ENCODE data around the gene FAM89A.
"Not testable (repeated sequence)": the region's sequence is repeated elsewhere in the genome, so short reads cannot be mapped to it uniquely, and the experiment has no call there.

The FAM89A gene

GRCh38 chr1:231049121-231049979 lies 9.3 kb upstream of the FAM89A start:
- in situ Hi-C loops (cut with MboI; ENCODE audit: low sequenced_read_pairs) = no loop called here
- Histone ChIP-seq H3K4me3 (no peak overlapping the region), H3K27me3 (ENCODE audit: low read depth) (peaks cover 8% of the 10 kb centered on the region), H3K36me3 (replicated peaks) (no peaks in the 10 kb centered on the region), H3K4me1 (peaks cover 4% of the 10 kb centered on the region; the same call in 1 of the 2 replicates), H3K9me3 (no peaks in the 10 kb centered on the region; the same call in 1 of the 2 replicates)
- no peak for DNase-seq (ENCODE audit: low spot score in 2 of 2)

DNA sequence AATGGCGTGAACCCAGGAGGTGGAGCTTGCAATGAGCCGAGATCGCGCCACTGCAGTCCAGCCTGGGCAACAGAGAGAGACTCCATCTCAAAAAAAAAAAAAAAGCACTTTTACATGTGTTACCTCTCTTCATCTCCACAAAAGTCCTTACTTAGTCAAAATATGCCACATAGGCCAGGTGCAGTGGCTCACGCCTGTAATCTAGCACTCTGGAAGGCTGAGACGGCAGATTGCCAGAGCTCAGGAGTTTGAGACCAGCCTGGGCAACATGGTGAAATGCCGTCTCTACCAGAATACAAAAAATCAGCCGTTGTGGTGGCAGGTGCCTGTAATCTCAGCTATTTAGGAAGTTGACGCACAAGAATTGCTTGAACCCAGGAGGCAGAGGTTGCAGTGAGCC lies 8.4 kb upstream of the FAM89A start:
- H3K4me3 ChIP-seq; in situ Hi-C loops (cut with MboI; ENCODE audit: low sequenced_read_pairs); H3K9me3 ChIP-seq; H3K36me3 ChIP-seq (replicated peaks); DNase-seq (ENCODE audit: low spot score in 2 of 2); H3K4me1 ChIP-seq; H3K27me3 ChIP-seq (ENCODE audit: low read depth): not testable (repeated sequence)

- H3K4me3 ChIP-seq; H3K36me3 ChIP-seq (replicated peaks); in situ Hi-C loops (cut with MboI; ENCODE audit: low sequenced_read_pairs); H3K4me1 ChIP-seq; H3K9me3 ChIP-seq; DNase-seq (ENCODE audit: low spot score in 2 of 2); H3K27me3 ChIP-seq (ENCODE audit: low read depth): not testable (repeated sequence)
These were observed 7.5 kb upstream of the FAM89A start for GRCh38 chr1:231047529-231047928.

- Histone ChIP-seq H3K4me3 (no peak overlapping the region), H3K9me3 (no peaks in the 10 kb centered on the region; the same call in 1 of the 2 replicates), H3K36me3 (replicated peaks) (no peaks in the 10 kb centered on the region), H3K4me1 (no peaks in the 10 kb centered on the region), H3K27me3 (ENCODE audit: low read depth) (peaks cover 8% of the 10 kb centered on the region)
- in situ Hi-C loops (cut with MboI; ENCODE audit: low sequenced_read_pairs) = no loop called here
- DNase-seq (ENCODE audit: low spot score in 2 of 2) = no peak
These were observed 6.8 kb upstream of the FAM89A start for GRCh38 chr1:231046730-231047395.

DNA sequence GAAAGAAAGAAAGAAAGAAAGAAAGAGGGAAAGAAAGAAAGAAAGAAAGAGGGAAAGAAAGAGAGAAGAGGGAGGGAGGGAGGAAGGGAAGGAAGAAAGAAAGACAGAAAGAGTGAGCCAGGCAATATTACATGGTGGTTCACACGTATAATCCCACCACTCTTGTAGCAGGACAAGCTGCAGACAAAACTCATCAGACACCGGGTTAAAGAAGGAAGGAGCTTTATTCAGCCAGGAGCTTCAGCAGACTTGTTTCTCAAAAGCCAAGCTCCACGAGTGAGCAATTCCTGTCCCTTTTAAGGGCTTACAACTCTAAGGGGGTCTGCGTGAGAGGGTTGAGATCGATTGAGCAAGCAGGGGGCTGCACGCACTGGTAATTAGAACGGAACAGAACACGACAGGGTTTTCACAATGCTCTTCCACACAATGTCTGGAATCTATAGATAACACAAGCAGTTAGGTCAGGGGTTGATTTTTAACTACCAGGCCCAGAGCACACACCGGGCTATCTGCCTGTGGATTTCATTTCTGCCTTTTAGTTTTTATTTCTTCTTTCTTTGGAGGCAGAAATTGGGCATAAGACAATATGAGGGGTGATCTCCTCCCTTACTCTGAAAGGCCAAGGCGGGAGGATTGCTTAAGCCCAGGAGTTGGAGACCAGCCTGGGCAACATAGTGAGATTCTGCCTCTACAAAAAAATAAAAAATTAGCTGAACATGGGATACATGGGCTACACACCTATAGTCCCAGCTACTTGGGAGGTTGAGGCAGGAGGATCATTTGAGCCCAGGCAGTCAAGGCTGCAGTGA lies 6.1 kb upstream of the FAM89A start:
- H3K27me3 ChIP-seq (ENCODE audit: low read depth); in situ Hi-C loops (cut with MboI; ENCODE audit: low sequenced_read_pairs): not testable (repeated sequence)

DNA sequence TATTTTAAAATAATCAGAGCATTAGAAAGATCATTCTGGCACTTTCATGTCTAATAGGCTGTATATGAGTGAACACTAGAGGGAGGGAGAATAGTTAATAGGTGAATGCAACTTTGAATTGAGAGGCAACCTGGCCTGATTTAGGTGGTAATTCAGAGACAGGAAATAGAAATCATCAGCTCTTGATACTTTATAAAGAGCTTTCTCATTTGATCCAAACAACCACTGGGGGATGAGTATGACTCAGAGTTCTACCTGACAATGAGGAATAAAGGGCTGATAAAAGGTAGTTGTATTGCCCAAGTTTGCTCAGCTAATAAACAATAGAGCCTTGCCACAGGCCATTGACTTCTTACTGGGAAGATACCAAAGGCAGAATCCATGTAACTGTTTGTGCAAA lies 5.2 kb upstream of the FAM89A start:
- in situ Hi-C loops (cut with MboI; ENCODE audit: low sequenced_read_pairs) = no loop called here
- H3K4me1 ChIP-seq = no peaks in the 10 kb centered on the region; the same call in 1 of the 2 replicates
- no peak for DNase-seq (ENCODE audit: low spot score in 2 of 2)

More for the DNA sequence above, 6.1 kb upstream of the FAM89A start:
- H3K4me1 ChIP-seq; H3K36me3 ChIP-seq (replicated peaks); DNase-seq (ENCODE audit: low spot score in 2 of 2); H3K4me3 ChIP-seq; H3K9me3 ChIP-seq: not testable (repeated sequence)

DNA sequence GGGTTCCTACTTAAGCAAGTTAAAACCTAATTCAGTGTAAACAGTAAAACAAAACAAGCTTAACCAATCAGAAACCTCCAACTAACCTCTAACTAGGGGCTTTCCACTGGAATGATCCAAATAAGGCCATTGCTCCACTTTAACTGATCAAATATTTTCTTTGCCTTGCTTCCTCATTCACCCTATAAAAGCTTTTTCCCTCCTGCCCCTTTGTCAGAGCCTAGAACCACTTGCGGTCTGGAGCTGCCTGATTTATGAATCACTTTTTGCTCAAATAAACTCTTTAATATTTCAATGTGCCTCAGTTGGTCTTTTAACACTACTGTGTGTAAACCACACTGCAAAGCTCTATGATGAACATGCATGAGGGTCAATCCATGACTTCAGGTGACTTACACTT lies 4.5 kb upstream of the FAM89A start:
- no peak for DNase-seq (ENCODE audit: low spot score in 2 of 2)
- peaks cover 8% of the 10 kb centered on the region for H3K27me3 ChIP-seq (ENCODE audit: low read depth)
- in situ Hi-C loops (cut with MboI; ENCODE audit: low sequenced_read_pairs) = no loop called here
- no peaks in the 10 kb centered on the region; the same call in 1 of the 2 replicates for H3K9me3 ChIP-seq
- H3K4me1 ChIP-seq = no peaks in the 10 kb centered on the region; the same call in 1 of the 2 replicates
- H3K36me3 ChIP-seq (replicated peaks) = no peaks in the 10 kb centered on the region
- H3K4me3 ChIP-seq = no peak overlapping the region

More for the DNA sequence above, 5.2 kb upstream of the FAM89A start:
- H3K4me3 ChIP-seq = no peak overlapping the region
- peaks cover 8% of the 10 kb centered on the region for H3K27me3 ChIP-seq (ENCODE audit: low read depth)
- no peaks in the 10 kb centered on the region for H3K36me3 ChIP-seq (replicated peaks)
- no peaks in the 10 kb centered on the region; the same call in 1 of the 2 replicates for H3K9me3 ChIP-seq

- H3K27me3 ChIP-seq (ENCODE audit: low read depth) = peaks cover 4% of the 10 kb centered on the region
- DNase-seq (ENCODE audit: low spot score in 2 of 2) = no peak
- H3K4me1 ChIP-seq = peaks cover 4% of the 10 kb centered on the region
- in situ Hi-C loops (cut with MboI; ENCODE audit: low sequenced_read_pairs) = no loop called here
- H3K9me3 ChIP-seq = no peaks in the 10 kb centered on the region; the same call in 1 of the 2 replicates
- H3K36me3 ChIP-seq (replicated peaks) = no peaks in the 10 kb centered on the region
- no peak overlapping the region for H3K4me3 ChIP-seq
These were observed 1.7 kb upstream of the FAM89A start for GRCh38 chr1:231041719-231042261.

DNA sequence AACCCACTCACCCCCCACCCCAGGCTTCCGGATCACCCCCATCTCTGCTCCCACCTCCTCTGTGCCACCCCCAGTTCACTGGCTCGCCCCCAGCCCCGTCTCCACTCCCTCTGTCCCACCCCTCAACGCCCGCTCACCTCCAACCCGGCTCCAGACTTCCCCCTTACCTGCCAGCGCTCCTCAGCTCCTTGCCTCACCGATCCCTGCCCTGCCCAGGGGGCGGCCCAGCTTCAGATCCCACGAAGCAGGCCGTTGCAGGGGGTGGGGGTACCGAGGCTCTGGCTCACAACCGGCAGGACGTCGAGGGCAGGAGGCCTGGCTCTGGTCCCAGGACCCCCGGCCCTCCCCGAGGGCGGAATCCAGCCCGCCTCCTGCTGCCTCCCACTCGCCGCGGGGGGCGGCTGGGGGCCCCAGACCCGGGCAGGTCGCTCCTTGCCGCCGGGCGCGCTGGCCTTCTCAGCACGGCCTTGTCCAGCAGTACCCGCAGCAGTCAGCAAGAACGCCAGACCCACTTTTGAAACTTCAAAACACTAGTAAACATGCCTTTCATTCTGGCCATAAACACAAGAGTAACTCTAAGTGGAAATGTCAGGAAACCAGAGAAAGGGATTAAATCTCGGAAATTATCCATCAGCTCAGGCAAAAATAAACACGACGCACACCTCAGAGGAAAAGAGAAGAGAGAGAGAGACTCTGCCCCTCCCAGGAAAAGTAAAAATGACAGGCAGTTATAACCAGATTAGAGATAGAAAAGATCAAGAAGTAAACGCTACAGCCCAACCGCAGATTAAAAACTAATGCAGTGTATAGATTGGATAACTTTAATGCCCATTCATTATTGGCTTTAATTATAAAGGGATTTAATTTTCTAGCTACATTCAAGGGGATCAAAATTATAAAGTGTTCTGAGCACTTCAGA lies 1.0 kb upstream of the FAM89A start:
- in situ Hi-C loops (cut with MboI; ENCODE audit: low sequenced_read_pairs) = no loop called here
- Histone ChIP-seq H3K4me3 (no peak overlapping the region), H3K9me3 (no peaks in the 10 kb centered on the region; the same call in 1 of the 2 replicates), H3K36me3 (replicated peaks) (no peaks in the 10 kb centered on the region), H3K27me3 (ENCODE audit: low read depth) (peaks cover 3% of the 10 kb centered on the region), H3K4me1 (peaks cover 4% of the 10 kb centered on the region)
- DNase-seq (ENCODE audit: low spot score in 2 of 2) = peak in 1 of 2 experiments; percentile 13

DNA sequence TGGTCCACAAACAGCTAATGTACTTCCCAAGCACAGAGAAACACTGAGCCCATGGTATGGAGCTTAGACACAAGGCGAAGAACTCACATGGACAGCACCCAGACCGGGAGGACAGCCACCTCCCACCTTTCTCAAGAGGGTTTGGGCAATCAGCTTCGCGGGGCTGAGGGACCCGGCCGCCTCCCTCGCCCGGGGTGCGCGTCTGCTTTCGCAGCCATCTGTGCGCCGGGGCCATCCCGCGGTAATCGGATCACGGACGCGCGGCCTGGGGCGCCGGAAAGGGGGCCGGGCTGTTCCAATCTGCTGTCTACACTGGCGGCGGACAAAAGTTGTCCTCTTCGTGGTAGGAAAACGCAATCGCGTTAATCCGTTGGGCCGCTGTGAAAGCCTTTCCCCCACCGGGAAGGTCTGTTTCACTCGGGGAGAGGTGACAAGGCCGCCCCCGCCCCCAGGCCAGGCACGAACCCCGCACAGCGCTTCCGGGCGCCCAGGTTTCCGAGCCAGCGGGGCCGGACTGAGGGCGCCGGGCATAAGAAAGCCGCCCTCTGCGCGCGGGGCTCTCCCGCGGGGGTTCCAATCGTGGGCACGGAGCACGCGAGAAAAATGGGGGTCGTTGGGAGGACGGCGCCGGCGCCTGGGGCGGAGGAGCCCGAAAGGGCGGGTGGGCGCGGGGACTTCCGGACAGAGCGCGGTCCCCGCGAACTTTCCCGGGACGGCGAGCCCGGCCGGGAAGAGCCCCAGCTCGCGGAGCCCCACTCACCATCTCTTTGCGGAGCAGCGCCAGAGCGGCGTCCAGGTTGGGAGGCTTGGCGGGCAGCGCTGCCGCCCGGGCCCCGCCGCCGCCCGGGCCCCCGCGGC lies 664 bp downstream of the FAM89A start:
- Histone ChIP-seq H3K9me3 (no peaks in the 10 kb centered on the region), H3K36me3 (replicated peaks) (no peaks in the 10 kb centered on the region), H3K4me1 (peaks cover 4% of the 10 kb centered on the region), H3K4me3 (peak overlapping the region; percentile 73), H3K27me3 (ENCODE audit: low read depth) (no peaks in the 10 kb centered on the region)
- in situ Hi-C loops (cut with MboI; ENCODE audit: low sequenced_read_pairs) = no loop called here
- peak; percentile 19 to 65 for DNase-seq (ENCODE audit: low spot score in 2 of 2)

DNA sequence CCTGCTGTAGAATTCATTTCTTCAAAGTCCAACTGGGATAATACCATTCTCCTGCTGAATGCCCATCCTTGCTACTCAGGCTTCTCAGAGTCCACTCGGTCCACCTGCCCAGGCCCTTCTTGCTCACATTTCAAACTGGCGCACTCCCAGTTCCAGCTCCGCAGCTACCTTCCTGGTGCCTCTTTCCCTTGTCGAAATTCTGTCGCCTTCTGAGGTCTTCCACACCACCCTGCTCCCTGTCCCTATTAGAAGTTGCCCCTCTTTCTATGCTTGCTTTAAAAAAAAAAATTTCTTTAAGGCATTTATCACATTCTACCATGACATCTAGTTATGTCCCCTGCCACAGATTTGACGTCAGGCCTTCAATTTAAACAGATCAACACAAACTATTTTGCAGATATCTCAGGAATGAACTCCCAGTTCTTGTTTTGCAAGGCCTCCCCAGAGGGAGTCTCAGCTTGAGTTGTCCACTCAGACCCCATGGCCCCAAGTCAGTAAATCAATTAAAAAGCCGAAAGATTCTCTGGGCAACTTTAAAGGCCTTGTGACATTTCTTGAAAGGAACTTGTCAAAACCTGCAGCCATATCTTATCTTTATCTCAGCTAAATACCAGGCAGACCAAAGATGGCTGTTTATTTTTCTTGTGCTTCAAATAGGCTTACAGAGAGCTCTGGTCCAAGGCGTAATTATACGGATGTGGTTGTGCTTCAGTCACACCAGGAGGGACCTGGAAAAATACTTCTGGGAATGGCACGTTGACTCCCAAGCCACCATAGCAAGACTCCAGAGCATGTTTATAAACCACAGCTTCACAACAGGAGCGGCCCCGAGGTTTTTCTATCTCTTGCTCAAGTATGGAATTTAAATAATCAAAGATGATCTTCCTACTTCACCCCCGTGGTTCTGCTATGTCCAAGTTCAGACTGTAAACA lies 2.2 kb downstream of the FAM89A start:
- in situ Hi-C loops (cut with MboI; ENCODE audit: low sequenced_read_pairs) = no loop called here
- no peak overlapping the region for H3K4me3 ChIP-seq
- H3K36me3 ChIP-seq (replicated peaks) = no peaks in the 10 kb centered on the region
- H3K9me3 ChIP-seq = no peaks in the 10 kb centered on the region
- peaks cover 4% of the 10 kb centered on the region for H3K4me1 ChIP-seq
- H3K27me3 ChIP-seq (ENCODE audit: low read depth) = no peaks in the 10 kb centered on the region
- no peak for DNase-seq (ENCODE audit: low spot score in 2 of 2)

All from HAP-1 (cell line).